Parathyroid adenoma (tissue), 2 donors: ENCODE results near the gene ALG14.
"Not testable (repeated sequence)": the region's sequence is repeated elsewhere in the genome, so short reads cannot be mapped to it uniquely, and the experiment has no call there.

Experiments
- H2AFZ ChIP-seq: fragments of 300-600 bp; sonication (generic); one replicate; pipeline ENCODE4 v1.7.0; 2017; ENCODE audit warnings: antibody characterized with exemption, mild to moderate bottlenecking
- H3K27ac ChIP-seq: fragments of 300-600 bp; sonication (generic); one replicate; pipeline ENCODE4 v1.7.0; 2017
- H3K27me3 ChIP-seq: fragments of 300-600 bp; sonication (generic); one replicate; pipeline ENCODE4 v1.7.0; 2017; ENCODE audit warnings: low read length; ENCODE audit not compliant: control insufficient read depth, insufficient read depth
- H3K36me3 ChIP-seq: fragments of 300-600 bp; sonication (generic); one replicate; pipeline ENCODE4 v1.7.0; 2017; ENCODE audit warnings: low read length; ENCODE audit not compliant: control insufficient read depth, insufficient read depth
- H3K4me1 ChIP-seq: fragments of 300-600 bp; sonication (generic); one replicate; pipeline ENCODE4 v1.7.0; 2017; ENCODE audit warnings: control low read depth
- H3K4me2 ChIP-seq: fragments of 300-600 bp; sonication (generic); one replicate; pipeline ENCODE4 v1.7.0; 2017; ENCODE audit warnings: low read length
- H3K4me3 ChIP-seq: fragments of 300-600 bp; sonication (generic); one replicate; pipeline ENCODE4 v1.7.0; 2017; ENCODE audit warnings: low read depth, low read length
- H3K79me2 ChIP-seq: fragments of 300-600 bp; sonication (generic); one replicate; pipeline ENCODE4 v1.7.0; 2017; ENCODE audit warnings: control low read depth
- H3K9ac ChIP-seq: fragments of 300-600 bp; sonication (generic); one replicate; pipeline ENCODE4 v1.7.0; 2017; ENCODE audit warnings: mild to moderate bottlenecking
- H3K9me3 ChIP-seq: fragments of 300-600 bp; sonication (generic); one replicate; pipeline ENCODE4 v1.7.0; 2017; ENCODE audit warnings: low read length; ENCODE audit not compliant: control insufficient read depth
- CTCF ChIP-seq: fragments of 300-600 bp; sonication (generic); IDR thresholded peaks from one replicate; pipeline ENCODE4 v1.7.0; 2017; ENCODE audit warnings: antibody characterized with exemption, mild to moderate bottlenecking
- donor health status: primary hyperparathyroidism.

The ALG14 gene

GRCh38 chr1:95096218-95096841, 23.6 kb upstream of the ALG14 start:
- Histone ChIP-seq H3K79me2 (no peaks in the 10 kb centered on the region), H3K4me2 (no peak overlapping the region), H2AFZ (no peak overlapping the region), H3K27ac (no peak overlapping the region), H3K36me3 (no peaks in the 10 kb centered on the region), H3K9ac (no peak overlapping the region), H3K4me1 (no peaks in the 10 kb centered on the region), H3K4me3 (no peak overlapping the region), H3K27me3 (no peaks in the 10 kb centered on the region), H3K9me3 (no peaks in the 10 kb centered on the region)
- no peak for TF ChIP-seq CTCF

- Histone ChIP-seq H3K36me3 (no peaks in the 10 kb centered on the region), H3K4me1 (no peaks in the 10 kb centered on the region), H3K9me3 (no peaks in the 10 kb centered on the region), H3K27me3 (no peaks in the 10 kb centered on the region), H3K4me2 (no peak overlapping the region), H3K79me2 (no peaks in the 10 kb centered on the region), H3K4me3 (no peak overlapping the region), H3K27ac (no peak overlapping the region), H2AFZ (no peak overlapping the region), H3K9ac (no peak overlapping the region)
- TF ChIP-seq CTCF: no peak
Observed at GRCh38 chr1:95095833-95096217, 23.1 kb upstream of the ALG14 start.

GRCh38 chr1:95094923-95095322, 22.2 kb upstream of the ALG14 start:
- H3K36me3 ChIP-seq: no peaks in the 10 kb centered on the region
- H3K27ac ChIP-seq: no peak overlapping the region
- H3K9ac ChIP-seq: no peak overlapping the region
- no peak overlapping the region for H2AFZ ChIP-seq
- no peaks in the 10 kb centered on the region for H3K4me1 ChIP-seq
- no peaks in the 10 kb centered on the region for H3K9me3 ChIP-seq
- no peak overlapping the region for H3K4me2 ChIP-seq
- H3K27me3 ChIP-seq: no peaks in the 10 kb centered on the region
- no peaks in the 10 kb centered on the region for H3K79me2 ChIP-seq
- no peak for TF ChIP-seq CTCF
- H3K4me3 ChIP-seq: no peak overlapping the region

GRCh38 chr1:95093296-95093695, 20.5 kb upstream of the ALG14 start:
- no peaks in the 10 kb centered on the region for H3K36me3 ChIP-seq
- no peak overlapping the region for H2AFZ ChIP-seq
- no peak overlapping the region for H3K9ac ChIP-seq
- H3K9me3 ChIP-seq: no peaks in the 10 kb centered on the region
- no peak overlapping the region for H3K27ac ChIP-seq
- H3K4me1 ChIP-seq: no peaks in the 10 kb centered on the region
- no peak overlapping the region for H3K4me2 ChIP-seq
- H3K79me2 ChIP-seq: no peaks in the 10 kb centered on the region
- no peak for TF ChIP-seq CTCF
- no peaks in the 10 kb centered on the region for H3K27me3 ChIP-seq
- H3K4me3 ChIP-seq: no peak overlapping the region

- H3K9ac ChIP-seq, H2AFZ ChIP-seq, H3K4me2 ChIP-seq, H3K79me2 ChIP-seq, H3K27me3 ChIP-seq, H3K9me3 ChIP-seq, H3K4me3 ChIP-seq, H3K27ac ChIP-seq, H3K4me1 ChIP-seq, H3K36me3 ChIP-seq: not testable (repeated sequence)
Observed at GRCh38 chr1:95092891-95093290, 20.1 kb upstream of the ALG14 start.

- not testable (repeated sequence) for H3K36me3 ChIP-seq, H3K27me3 ChIP-seq, H3K4me3 ChIP-seq, H3K4me1 ChIP-seq, H3K9ac ChIP-seq, H3K9me3 ChIP-seq, H3K27ac ChIP-seq, H2AFZ ChIP-seq, H3K79me2 ChIP-seq, H3K4me2 ChIP-seq
Observed at GRCh38 chr1:95091290-95091689, 18.5 kb upstream of the ALG14 start.
